SK-N-MC (cell line): ENCODE results near the gene SGTA.

ENCODE experiments used
- DNase-seq: peaks from one replicate; pipeline ENCODE4 v3.0.0-alpha.2; 2011; ENCODE audit warnings: low read depth, low spot score
- H3K27ac ChIP-seq: fragments of 200-600 bp; sonication (generic); 2 replicates; pipeline ENCODE4 v1.5.1; 2016; ENCODE audit warnings: mixed run types
- H3K36me3 ChIP-seq: fragments of 200-600 bp; sonication (generic); 2 replicates; pipeline ENCODE4 v1.6.1; 2017; ENCODE audit warnings: antibody characterized with exemption, low read length, mixed read lengths; ENCODE audit not compliant: insufficient read depth
- H3K4me3 ChIP-seq: fragments of 200-600 bp; sonication (generic); 2 replicates; pipeline ENCODE4 v1.5.1; 2016
- H3K9ac ChIP-seq: fragments of 200-600 bp; sonication (generic); 2 replicates; pipeline ENCODE4 v1.8.0; 2017; ENCODE audit warnings: mixed run types, mixed read lengths; ENCODE audit not compliant: insufficient read length
- H3K9me3 ChIP-seq: fragments of 200-600 bp; sonication (generic); 2 replicates; pipeline ENCODE4 v1.6.1; 2017; ENCODE audit warnings: low read depth, mild to moderate bottlenecking, antibody characterized with exemption, low read length, moderate library complexity, mixed read lengths
- EZH2 ChIP-seq: fragments of 200-600 bp; sonication (generic); IDR thresholded peaks from one replicate; pipeline ENCODE4 v1.6.1; 2017; ENCODE audit warnings: antibody characterized with exemption
- FOXP2 ChIP-seq: optimal IDR thresholded peaks from 2 replicates; pipeline ENCODE3; 2011; ENCODE audit warnings: mild to moderate bottlenecking, moderate library complexity; ENCODE audit not compliant: insufficient read depth; ENCODE audit errors: extremely low read length, control extremely low read depth
- POLR2AphosphoS5 ChIP-seq: IDR thresholded peaks from 2 replicates; pipeline ENCODE4 v1.6.1; 2012; ENCODE audit warnings: mild to moderate bottlenecking, low read depth, low read length, borderline replicate concordance

SGTA gene, protein sequence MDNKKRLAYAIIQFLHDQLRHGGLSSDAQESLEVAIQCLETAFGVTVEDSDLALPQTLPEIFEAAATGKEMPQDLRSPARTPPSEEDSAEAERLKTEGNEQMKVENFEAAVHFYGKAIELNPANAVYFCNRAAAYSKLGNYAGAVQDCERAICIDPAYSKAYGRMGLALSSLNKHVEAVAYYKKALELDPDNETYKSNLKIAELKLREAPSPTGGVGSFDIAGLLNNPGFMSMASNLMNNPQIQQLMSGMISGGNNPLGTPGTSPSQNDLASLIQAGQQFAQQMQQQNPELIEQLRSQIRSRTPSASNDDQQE

DNA sequence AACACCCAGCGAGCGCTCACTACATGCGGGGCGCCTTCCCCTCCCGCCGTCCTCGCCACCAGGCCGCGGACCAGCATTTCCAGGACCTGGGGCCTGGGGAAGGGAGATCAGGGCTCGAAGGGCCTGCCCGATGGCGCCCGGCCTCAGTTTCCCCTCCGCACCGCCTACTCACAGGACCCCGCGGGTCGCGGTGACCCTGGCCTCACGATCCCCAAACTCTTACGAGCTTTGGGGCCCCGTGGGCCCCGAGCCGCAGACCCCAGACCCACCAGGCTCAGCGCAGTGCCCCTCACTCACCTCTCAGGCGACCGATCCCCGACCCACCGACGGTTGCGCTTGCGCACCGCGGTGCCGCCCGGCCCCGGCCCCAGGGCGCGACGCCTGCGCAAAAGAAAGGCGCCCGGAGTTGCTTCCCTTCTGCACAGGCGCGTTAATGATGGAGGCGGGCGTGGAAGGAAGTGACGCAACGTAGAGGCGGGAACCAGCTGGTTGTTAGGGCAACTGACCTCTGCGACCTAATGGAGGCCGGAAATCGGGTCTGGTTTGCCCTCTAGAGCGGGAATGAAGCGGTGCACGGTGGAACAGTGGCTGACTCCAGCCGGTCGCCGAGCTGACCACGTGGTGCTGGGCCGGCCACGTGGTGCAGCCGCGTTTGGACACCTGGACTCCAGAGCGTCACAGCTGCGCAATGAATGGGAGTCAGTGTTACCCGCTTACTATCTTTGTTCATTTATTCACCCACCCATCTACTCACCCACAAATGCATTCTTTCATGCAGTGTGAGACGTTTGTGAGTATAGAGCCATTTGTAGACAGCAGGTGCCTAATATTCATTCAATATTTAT lies at the start of gene SGTA:
SGTA (minus strand) TSS at position 338 of the 845 bp plus-strand sequence. CDS start 14,205 bp downstream, outside the sequence.
- Histone ChIP-seq H3K9ac (peak within 1 kb of the TSS; percentile 97), H3K9me3 (no peaks in the 10 kb centered on the region), H3K36me3 (peaks cover 21% of the 10 kb centered on the region; the same call in 1 of the 2 replicates), H3K4me3 (peak within 1 kb of the TSS; percentile 99), H3K27ac (peak within 1 kb of the TSS; percentile 85)
- peak; percentile 66 for DNase-seq
- TF ChIP-seq POLR2AphosphoS5 (peak; percentile 81), FOXP2 (no peak), EZH2 (no peak)

DNA sequence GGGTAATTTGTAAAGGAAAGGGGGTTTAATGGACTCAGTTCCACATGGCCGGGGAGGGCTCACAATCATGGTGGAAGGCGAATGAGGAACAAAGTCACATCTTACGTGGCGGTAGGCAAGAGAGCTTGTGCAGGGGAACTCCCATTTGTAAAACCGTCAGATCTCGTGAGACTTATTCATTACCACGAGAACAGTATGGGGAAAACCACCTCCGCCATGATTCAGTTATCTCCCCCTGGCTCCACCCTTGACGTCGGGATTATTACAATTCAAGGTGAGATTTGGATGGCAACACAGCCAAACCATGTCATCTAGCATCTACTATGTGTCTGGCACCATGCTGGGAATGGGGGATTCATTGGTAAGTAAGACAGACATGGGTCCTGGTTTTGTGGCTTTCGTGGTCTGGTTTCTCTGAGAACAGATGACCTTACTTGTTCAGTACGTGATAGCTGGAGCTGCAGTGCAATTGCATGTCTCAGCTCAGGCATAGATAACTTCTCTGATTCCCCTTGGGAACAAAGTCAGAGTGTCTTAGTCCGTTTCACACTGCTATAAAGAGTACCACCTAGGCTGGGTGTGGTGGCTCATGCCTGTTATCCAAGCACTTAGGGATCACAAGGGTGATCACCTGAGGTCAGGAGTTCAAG lies 44.9 kb upstream of the SGTA start:
- no peak overlapping the region for H3K4me3 ChIP-seq
- H3K9me3 ChIP-seq: no peaks in the 10 kb centered on the region
- H3K27ac ChIP-seq: no peak overlapping the region
- H3K9ac ChIP-seq: no peak overlapping the region
- TF ChIP-seq POLR2AphosphoS5: no peak
- no peak for TF ChIP-seq EZH2
- no peak for TF ChIP-seq FOXP2
- no peaks in the 10 kb centered on the region; the same call in 1 of the 2 replicates for H3K36me3 ChIP-seq
- no peak for DNase-seq

DNA sequence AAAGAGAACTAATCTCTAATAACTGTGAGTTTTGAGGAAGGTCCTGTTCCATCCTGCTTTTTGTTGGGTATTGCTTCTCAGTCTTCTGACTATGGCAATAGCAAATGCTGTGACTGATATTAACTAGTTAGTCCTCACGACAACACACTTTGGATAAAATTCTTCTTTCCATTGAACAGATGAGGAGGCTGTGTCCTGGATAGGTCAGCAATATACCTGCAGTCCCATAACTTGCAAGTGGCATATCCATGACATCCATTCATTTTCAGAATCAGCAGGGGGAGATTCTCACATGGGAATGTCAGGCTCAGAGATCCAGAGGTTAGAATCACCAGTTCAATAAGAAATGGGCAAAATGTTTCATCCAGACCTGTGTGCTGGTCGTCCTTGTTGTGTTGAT lies 43.9 kb upstream of the SGTA start:
- Histone ChIP-seq H3K9ac (no peak overlapping the region), H3K4me3 (no peak overlapping the region), H3K36me3 (no peaks in the 10 kb centered on the region; the same call in 1 of the 2 replicates), H3K27ac (no peak overlapping the region), H3K9me3 (no peaks in the 10 kb centered on the region)
- no peak for TF ChIP-seq EZH2
- no peak for TF ChIP-seq FOXP2
- no peak for TF ChIP-seq POLR2AphosphoS5
- DNase-seq: no peak

DNA sequence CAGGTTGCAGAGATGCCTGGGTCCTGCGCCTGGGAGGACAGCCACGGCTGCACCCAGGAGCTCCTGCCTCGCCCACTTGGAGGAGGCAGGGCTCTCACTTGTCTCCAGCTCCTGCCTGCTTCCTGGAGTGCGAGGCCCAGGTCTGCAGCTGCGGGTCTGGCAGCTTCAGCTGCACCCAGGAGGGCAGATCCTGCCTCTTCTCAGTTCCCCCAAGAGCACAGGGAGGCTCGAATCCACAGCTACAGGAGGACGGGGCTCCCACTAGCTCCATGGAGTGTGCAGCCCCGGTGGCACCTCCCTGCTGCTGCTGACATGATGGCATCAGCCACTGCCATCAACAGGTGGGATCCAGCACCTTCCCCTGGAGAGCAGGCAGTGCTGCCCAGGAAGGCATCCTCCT lies 41.1 kb upstream of the SGTA start:
- DNase-seq: no peak
- Histone ChIP-seq H3K9me3 (no peaks in the 10 kb centered on the region), H3K27ac (no peak overlapping the region), H3K9ac (no peak overlapping the region), H3K4me3 (no peak overlapping the region), H3K36me3 (no peaks in the 10 kb centered on the region; the same call in 1 of the 2 replicates)
- TF ChIP-seq FOXP2 (no peak), EZH2 (no peak), POLR2AphosphoS5 (no peak)

DNA sequence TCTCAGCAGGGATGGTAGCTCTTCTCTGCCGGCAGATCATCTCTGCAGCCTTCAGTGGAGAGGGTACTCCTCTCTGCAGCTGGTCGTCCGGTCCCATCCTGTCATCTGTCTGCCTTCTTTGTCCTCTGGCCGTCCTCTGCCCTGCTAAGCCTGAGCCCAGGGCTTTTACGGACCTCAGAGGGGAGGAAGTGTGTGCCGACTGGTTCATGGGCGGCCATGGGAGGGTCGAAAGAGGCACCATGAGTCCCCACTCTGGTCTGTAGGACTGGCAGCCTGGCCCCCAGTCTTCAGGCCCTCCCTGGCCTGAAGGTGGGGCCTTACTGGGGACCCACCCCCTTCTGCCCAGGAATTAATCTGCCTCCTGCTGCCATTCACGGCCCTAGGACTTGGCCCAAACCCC lies 40.6 kb upstream of the SGTA start:
- no peak overlapping the region for H3K9ac ChIP-seq
- no peak overlapping the region for H3K4me3 ChIP-seq
- no peaks in the 10 kb centered on the region; the same call in 1 of the 2 replicates for H3K36me3 ChIP-seq
- DNase-seq: no peak
- H3K9me3 ChIP-seq: no peaks in the 10 kb centered on the region
- no peak overlapping the region for H3K27ac ChIP-seq
- no peak for TF ChIP-seq POLR2AphosphoS5
- TF ChIP-seq FOXP2: no peak
- TF ChIP-seq EZH2: no peak

DNA sequence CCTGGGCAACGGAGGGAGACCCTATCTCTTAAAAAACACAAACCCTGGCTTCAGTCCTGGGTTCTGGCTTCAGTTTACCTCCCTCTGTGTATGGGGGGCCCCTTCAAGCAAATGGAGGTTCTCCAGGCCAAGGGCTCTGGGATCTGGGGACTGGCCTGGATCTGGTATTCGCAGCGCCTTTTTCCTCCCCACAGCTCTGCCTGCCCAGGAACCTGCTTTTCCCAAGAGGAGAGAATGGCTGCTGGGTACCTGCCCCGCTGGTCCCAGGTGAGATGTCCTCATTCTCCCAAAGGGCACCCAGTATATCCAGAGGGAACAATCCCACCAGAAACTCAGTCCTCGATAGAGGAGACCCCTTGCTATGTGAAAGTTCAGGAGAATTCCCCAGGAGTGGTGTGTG lies 39.8 kb upstream of the SGTA start:
- Histone ChIP-seq H3K9me3 (no peaks in the 10 kb centered on the region), H3K27ac (no peak overlapping the region), H3K36me3 (no peaks in the 10 kb centered on the region; the same call in 1 of the 2 replicates), H3K9ac (no peak overlapping the region), H3K4me3 (no peak overlapping the region)
- TF ChIP-seq FOXP2: no peak
- no peak for TF ChIP-seq POLR2AphosphoS5
- TF ChIP-seq EZH2: no peak
- no peak for DNase-seq

DNA sequence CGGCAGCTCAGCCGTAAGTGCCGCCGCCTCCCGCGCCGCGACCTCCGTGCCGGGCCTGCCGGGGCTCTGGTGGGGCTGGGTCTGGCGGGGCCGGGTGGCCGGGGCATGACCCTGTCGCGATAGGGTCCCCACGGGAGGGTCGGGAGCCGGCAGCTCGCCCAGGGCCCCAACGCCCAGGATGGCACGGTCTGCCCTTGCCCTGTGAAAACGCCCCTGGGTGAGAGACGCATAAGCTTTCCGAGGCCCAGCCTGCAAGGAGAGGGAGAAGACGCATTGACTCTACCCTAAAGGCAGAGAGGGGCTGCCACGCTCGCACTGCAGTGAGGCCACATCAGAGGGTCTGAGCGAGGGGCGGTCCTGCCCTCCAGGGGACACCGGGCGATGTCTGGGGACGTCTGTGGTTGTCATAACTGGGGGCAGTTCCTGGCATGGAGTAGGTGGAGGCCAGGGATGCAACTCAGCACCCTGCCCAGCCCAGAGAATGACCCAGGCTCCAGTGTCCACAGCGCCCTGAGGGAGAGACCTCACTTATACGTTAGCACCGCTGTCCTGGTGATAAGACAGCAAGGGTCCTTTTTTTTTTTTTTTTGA lies 37.1 kb upstream of the SGTA start:
- H3K36me3 ChIP-seq: no peaks in the 10 kb centered on the region
- H3K9me3 ChIP-seq: no peaks in the 10 kb centered on the region
- no peak for DNase-seq
- H3K27ac ChIP-seq: no peak overlapping the region
- H3K9ac ChIP-seq: peak overlapping the region; percentile 82
- TF ChIP-seq FOXP2: no peak
- no peak for TF ChIP-seq POLR2AphosphoS5
- TF ChIP-seq EZH2: no peak
- peak overlapping the region; percentile 89 for H3K4me3 ChIP-seq
